Measurements from ENCODE around the gene TP53I3.

DNA sequence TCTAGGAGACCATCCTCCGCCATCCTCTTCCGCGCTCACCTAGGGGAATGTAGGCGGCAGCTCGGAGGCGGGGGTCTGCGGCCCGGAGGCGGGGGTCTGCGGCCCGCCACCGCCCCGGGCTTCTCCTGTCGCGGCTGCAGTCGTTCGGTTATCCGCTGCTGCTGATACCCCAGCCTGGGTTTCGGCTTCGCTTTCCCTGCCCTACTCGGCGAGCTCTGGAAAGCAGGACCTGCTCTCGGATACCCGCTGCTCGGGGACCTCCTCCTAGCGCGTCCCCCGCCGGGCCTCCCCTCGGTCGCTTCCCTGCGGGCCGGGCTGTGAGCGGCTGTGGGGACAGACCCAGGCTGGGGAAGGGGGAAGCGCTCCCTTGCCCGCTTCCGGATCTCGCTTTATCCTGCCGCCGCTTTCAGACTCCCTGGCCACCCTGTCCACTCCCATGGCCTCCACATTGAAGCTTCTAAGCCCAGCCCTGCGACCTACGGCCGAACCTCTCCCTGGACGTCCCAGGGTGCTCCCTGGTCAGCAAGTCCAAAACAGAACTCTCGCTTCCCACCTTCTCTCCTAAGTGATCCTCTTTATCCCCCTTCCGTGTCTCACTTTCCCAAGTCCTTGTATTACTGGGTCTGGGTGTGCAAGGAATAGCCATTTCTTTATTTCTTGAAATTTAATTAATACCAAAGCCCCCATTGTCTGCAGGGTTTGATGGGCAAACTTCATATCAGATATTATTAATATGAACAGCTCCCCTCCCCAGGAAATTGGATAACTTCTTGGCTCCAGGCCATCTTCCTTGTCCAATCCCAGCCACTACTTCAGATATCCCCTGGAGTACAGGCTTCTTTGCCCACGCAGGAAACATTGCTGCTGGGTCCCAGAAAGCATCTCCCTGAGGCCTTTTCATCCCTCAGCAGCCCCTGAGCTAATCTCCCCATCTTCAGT lies 34.3 kb downstream of the TP53I3 start:
- TF ChIP-seq, protein P1, sequence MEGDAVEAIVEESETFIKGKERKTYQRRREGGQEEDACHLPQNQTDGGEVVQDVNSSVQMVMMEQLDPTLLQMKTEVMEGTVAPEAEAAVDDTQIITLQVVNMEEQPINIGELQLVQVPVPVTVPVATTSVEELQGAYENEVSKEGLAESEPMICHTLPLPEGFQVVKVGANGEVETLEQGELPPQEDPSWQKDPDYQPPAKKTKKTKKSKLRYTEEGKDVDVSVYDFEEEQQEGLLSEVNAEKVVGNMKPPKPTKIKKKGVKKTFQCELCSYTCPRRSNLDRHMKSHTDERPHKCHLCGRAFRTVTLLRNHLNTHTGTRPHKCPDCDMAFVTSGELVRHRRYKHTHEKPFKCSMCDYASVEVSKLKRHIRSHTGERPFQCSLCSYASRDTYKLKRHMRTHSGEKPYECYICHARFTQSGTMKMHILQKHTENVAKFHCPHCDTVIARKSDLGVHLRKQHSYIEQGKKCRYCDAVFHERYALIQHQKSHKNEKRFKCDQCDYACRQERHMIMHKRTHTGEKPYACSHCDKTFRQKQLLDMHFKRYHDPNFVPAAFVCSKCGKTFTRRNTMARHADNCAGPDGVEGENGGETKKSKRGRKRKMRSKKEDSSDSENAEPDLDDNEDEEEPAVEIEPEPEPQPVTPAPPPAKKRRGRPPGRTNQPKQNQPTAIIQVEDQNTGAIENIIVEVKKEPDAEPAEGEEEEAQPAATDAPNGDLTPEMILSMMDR (IDR thresholded peaks at IDR 0.05 in 4 of 5, conservative IDR thresholded peaks at IDR 0.05 in 1 of 5) = no peak
- TF ChIP-seq POLR2A (IDR thresholded peaks at IDR 0.05) = no peak
